Measurements from ENCODE around the gene KIF1A.

KIF1A gene

GRCh38 chr2:240728361-240728760 is 91.7 kb downstream of the KIF1A start:
- no peak overlapping the region for H3K4me3 ChIP-seq
- H3K27ac ChIP-seq = no peak overlapping the region
- DNase-seq (ENCODE audit: low spot score) = no peak
- no peak for TF ChIP-seq CTCF (IDR thresholded peaks at IDR 0.05)

- DNase-seq (ENCODE audit: low spot score) = no peak
- no peak overlapping the region for H3K4me3 ChIP-seq
- no peak overlapping the region for H3K27ac ChIP-seq
- no peak for TF ChIP-seq CTCF (IDR thresholded peaks at IDR 0.05)
These were observed 92.1 kb downstream of the KIF1A start for GRCh38 chr2:240727913-240728312.

- no peak overlapping the region for H3K27ac ChIP-seq
- no peak for TF ChIP-seq CTCF (IDR thresholded peaks at IDR 0.05)
- DNase-seq (ENCODE audit: low spot score) = no peak
- no peak overlapping the region for H3K4me3 ChIP-seq
These were observed 92.6 kb downstream of the KIF1A start for GRCh38 chr2:240727439-240727838.

- H3K4me3 ChIP-seq = no peak overlapping the region
- no peak overlapping the region for H3K27ac ChIP-seq
- DNase-seq (ENCODE audit: low spot score) = no peak
- no peak for TF ChIP-seq CTCF (IDR thresholded peaks at IDR 0.05)
These were observed 93.1 kb downstream of the KIF1A start for GRCh38 chr2:240726876-240727275.

- H3K4me3 ChIP-seq = no peak overlapping the region
- H3K27ac ChIP-seq = no peak overlapping the region
- no peak for TF ChIP-seq CTCF (IDR thresholded peaks at IDR 0.05)
- no peak for DNase-seq (ENCODE audit: low spot score)
These were observed 94.3 kb downstream of the KIF1A start for GRCh38 chr2:240725671-240726070.

- TF ChIP-seq CTCF (IDR thresholded peaks at IDR 0.05) = no peak
- H3K27ac ChIP-seq = no peak overlapping the region
- H3K4me3 ChIP-seq = no peak overlapping the region
- DNase-seq (ENCODE audit: low spot score) = no peak
These were observed 94.8 kb downstream of the KIF1A start for GRCh38 chr2:240725266-240725665.

- H3K27ac ChIP-seq = no peak overlapping the region
- no peak overlapping the region for H3K4me3 ChIP-seq
- no peak for TF ChIP-seq CTCF (IDR thresholded peaks at IDR 0.05)
- DNase-seq (ENCODE audit: low spot score) = no peak
These were observed 95.6 kb downstream of the KIF1A start for GRCh38 chr2:240724431-240724830.

All from coronary artery (tissue), 2 donors.